HepG2 (cell line): ENCODE measurements around the gene ST6GALNAC4. TPM values are rescaled to one million over a fixed set of nuclear protein-coding genes. Genes with fewer than 3 reads are reported as not detected.

Source experiments
- CBFB ChIP-seq: sonication (generic); formaldehyde crosslinking; IDR thresholded peaks from 2 replicates; pipeline ENCODE4 v1.4.0; 2020; ENCODE audit warnings: missing genetic modification reagents
- DDIT3 ChIP-seq: sonication (generic); formaldehyde crosslinking; IDR thresholded peaks from 2 replicates; pipeline ENCODE4 v1.4.0; 2020; ENCODE audit warnings: mild to moderate bottlenecking, missing genetic modification reagents
- DRAP1 ChIP-seq: IDR thresholded peaks from 2 replicates; pipeline ENCODE4 v1.6.1; 2016; ENCODE audit warnings: missing genetic modification reagents, missing compliant biosample characterization
- FOXP1 ChIP-seq, 2 experiments: fragments of 450-650 bp in 1 of 2; IDR thresholded peaks; 2 replicates each; pipeline ENCODE4 v1.6.1; 2017 to 2018; ENCODE audit warnings: antibody characterized with exemption in 1 of 2
- FOXP4 ChIP-seq: sonication (generic); formaldehyde crosslinking; IDR thresholded peaks from 2 replicates; pipeline ENCODE4 v1.4.0; 2020; ENCODE audit warnings: missing genetic modification reagents
- HNF1A ChIP-seq, 2 experiments: sonication (generic) in 1 of 2; formaldehyde crosslinking in 1 of 2; IDR thresholded peaks; 2 replicates each; pipeline versions ENCODE4 v1.4.0 to v1.6.1; 2016 to 2020; ENCODE audit warnings: borderline replicate concordance in 1 of 2, low read depth in 1 of 2, mild to moderate bottlenecking in 1 of 2, missing genetic modification reagents in 1 of 2
- IRF1 ChIP-seq: sonication (generic); formaldehyde crosslinking; IDR thresholded peaks from 2 replicates; pipeline ENCODE4 v1.4.0; 2020; ENCODE audit warnings: low read depth, mild to moderate bottlenecking, missing genetic modification reagents
- JDP2 ChIP-seq: sonication (generic); formaldehyde crosslinking; IDR thresholded peaks from 2 replicates; pipeline ENCODE4 v1.8.1; 2022; ENCODE audit warnings: missing genetic modification reagents, borderline replicate concordance
- LCORL ChIP-seq, 2 experiments: fragments of 450-650 bp in 1 of 2; sonication (generic) in 1 of 2; formaldehyde crosslinking in 1 of 2; IDR thresholded peaks; 2 replicates each; pipeline versions ENCODE4 v1.5.0 to v1.6.1; 2017 to 2020; ENCODE audit warnings: antibody characterized with exemption in 1 of 2, missing genetic modification reagents in 1 of 2
- PREB ChIP-seq: sonication (generic); formaldehyde crosslinking; IDR thresholded peaks from 2 replicates; pipeline ENCODE4 v1.4.0; 2020; ENCODE audit warnings: missing genetic modification reagents
- ZFP36 ChIP-seq: fragments of 150-350 bp; IDR thresholded peaks from 2 replicates; pipeline ENCODE4 v1.6.1; 2018; ENCODE audit warnings: borderline replicate concordance, low read length, low read depth; ENCODE audit not compliant: partially characterized antibody
- ZNF264 ChIP-seq: sonication (generic); formaldehyde crosslinking; IDR thresholded peaks from 2 replicates; pipeline ENCODE4 v1.4.0; 2020; ENCODE audit warnings: missing genetic modification reagents
- ZNF652 ChIP-seq: IDR thresholded peaks from 2 replicates; pipeline ENCODE4 v1.6.1; 2016; ENCODE audit warnings: low read depth, borderline replicate concordance
- ZNF704 ChIP-seq: sonication (generic); formaldehyde crosslinking; IDR thresholded peaks from 2 replicates; pipeline ENCODE4 v1.8.1; 2023; ENCODE audit warnings: mild to moderate bottlenecking, inconsistent platforms, moderate library complexity, missing genetic modification reagents, borderline replicate concordance
- ZNF770 ChIP-seq: sonication (generic); formaldehyde crosslinking; IDR thresholded peaks from 2 replicates; pipeline ENCODE4 v1.5.0; 2020; ENCODE audit warnings: mild to moderate bottlenecking, missing genetic modification reagents
- polyA plus RNA-seq, 8 experiments: library from polyadenylated mRNA; depleted of rRNA in 3 of 8; stranded (reverse) in 7 of 8; unstranded in 1 of 8; fragments of >200 nt; fragmentation: Illumina TruSeq in 4 of 8; extraction: Trizol in 4 of 8; gene quantifications; 2 replicates each; pipeline versions ENCODE4 v1.2.1 to v1.2.3, GENCODE V29; 2011 to 2016; ENCODE audit warnings: low read depth in 4 of 8, missing spikeins in 1 of 8, mixed read lengths in 1 of 8; ENCODE audit not compliant: insufficient read depth in 1 of 8
- total RNA-seq, 5 experiments: library from RNA; depleted of rRNA; stranded (reverse); fragments of >200 nt; fragmentation: Illumina TruSeq; extraction: Trizol; gene quantifications; 2 replicates each; pipeline ENCODE4 v1.2.3, GENCODE V29; 2016; ENCODE audit warnings: low read depth in 1 of 5

ST6GALNAC4 gene
- total and polyA plus RNA-seq, 2 of the 13 experiments (the other 11 are each of a cell fraction or from before 2014, with no cell fraction given), result 18.8 to 27.7 TPM

GRCh38 chr9:127897193-127897692 is 19.6 kb downstream of the ST6GALNAC4 start (continued):
- TF ChIP-seq HNF1A (IDR thresholded peaks at IDR 0.05; ENCODE audit: low read depth), result no peak
- TF ChIP-seq HNF1A (CRISPR knock-in tag; IDR thresholded peaks at IDR 0.05; ENCODE audit: borderline replicate concordance), result 0 out of 2 replicates have a peak, but pooled peaks have one; percentile 19
- peak; percentile 80 for TF ChIP-seq FOXP4
- no peak for TF ChIP-seq FOXP1 (IDR thresholded peaks at IDR 0.05)
- TF ChIP-seq FOXP1 (CRISPR knock-in tag; IDR thresholded peaks at IDR 0.05), result peak; percentile 83
- TF ChIP-seq ZFP36, result no peak
- TF ChIP-seq IRF1 (CRISPR knock-in tag), result no peak
- no peak for TF ChIP-seq PREB (CRISPR knock-in tag)
- no peak; the same call in 1 of the 2 replicates for TF ChIP-seq ZNF770 (CRISPR knock-in tag)
- no peak for TF ChIP-seq ZNF264
- no peak for TF ChIP-seq JDP2 (CRISPR knock-in tag)
- no peak for TF ChIP-seq DDIT3 (CRISPR knock-in tag)
- 0 out of 2 replicates have a peak, but pooled peaks have one; percentile 38 for TF ChIP-seq DRAP1 (CRISPR knock-in tag)
- TF ChIP-seq ZNF704, result no peak
- TF ChIP-seq LCORL (IDR thresholded peaks at IDR 0.05), result no peak
- 0 out of 2 replicates have a peak, but pooled peaks have one; percentile 49 for TF ChIP-seq LCORL (CRISPR knock-in tag; IDR thresholded peaks at IDR 0.05)
- TF ChIP-seq ZNF652 (CRISPR knock-in tag), result no peak; the same call in 1 of the 2 replicates
- peak; percentile 22; the same call in 1 of the 2 replicates for TF ChIP-seq CBFB (CRISPR knock-in tag)
